HepG2 (cell line): ENCODE measurements around the gene MXRA8.

Experiments used
- CTCF ChIP-seq: sonication (generic); formaldehyde crosslinking; IDR thresholded peaks from 2 replicates; pipeline ENCODE4 v1.5.0; 2020; ENCODE audit warnings: mild to moderate bottlenecking, missing genetic modification reagents, moderate library complexity
- FOXJ3 ChIP-seq: sonication (generic); formaldehyde crosslinking; IDR thresholded peaks from 2 replicates; pipeline ENCODE4 v1.4.0; 2020; ENCODE audit warnings: missing genetic modification reagents, mild to moderate bottlenecking, borderline replicate concordance
- MAX ChIP-seq: IDR thresholded peaks from 2 replicates; pipeline ENCODE4 v1.6.1; 2012; ENCODE audit warnings: inconsistent platforms
- PHF8 ChIP-seq: sonication (generic); formaldehyde crosslinking; IDR thresholded peaks from 2 replicates; pipeline ENCODE4 v1.5.0; 2020; ENCODE audit warnings: missing genetic modification reagents
- SMYD3 ChIP-seq: sonication (generic); formaldehyde crosslinking; IDR thresholded peaks from 2 replicates; pipeline ENCODE4 v1.8.1; 2023; ENCODE audit warnings: mild to moderate bottlenecking, missing genetic modification reagents
- ZFX ChIP-seq: sonication (generic); formaldehyde crosslinking; IDR thresholded peaks from 2 replicates; pipeline ENCODE4 v1.4.0; 2020; ENCODE audit warnings: mild to moderate bottlenecking, low read depth, missing genetic modification reagents, moderate library complexity
- ZNF180 ChIP-seq: sonication (generic); formaldehyde crosslinking; IDR thresholded peaks from 2 replicates; pipeline ENCODE4 v1.4.0; 2020; ENCODE audit warnings: low read depth, missing genetic modification reagents, borderline replicate concordance

- TF ChIP-seq MAX (no peak), CTCF (CRISPR knock-in tag) (no peak), SMYD3 (CRISPR knock-in tag) (no peak), ZNF180 (CRISPR knock-in tag) (no peak), PHF8 (CRISPR knock-in tag) (no peak), ZFX (no peak), FOXJ3 (CRISPR knock-in tag) (no peak)
Measured at GRCh38 chr1:1341549-1342021, 16.8 kb downstream of the MXRA8 start.
